ENCODE measurements around the gene TMEM239. TPM values are rescaled to one million over a fixed set of nuclear protein-coding genes. Genes with fewer than 3 reads are reported as not detected.

TMEM239 gene
- polyA plus RNA-seq, 1 of the 3 experiments (the other 2 are of a cell fraction): 0.02 TPM

GRCh38 chr20:2837221-2837960, 21.2 kb downstream of the TMEM239 start:
- peaks cover 9 to 18% of the 10 kb centered on the region in 2 experiments; a peak in 3 of 4 replicates for H3K4me1 ChIP-seq (ENCODE audit: control insufficient read depth in 1 of 2, insufficient read depth in 2 of 2, low read depth in 1 of 2, low read length in 1 of 2)
- H2AFZ ChIP-seq (ENCODE audit: low read depth): no peak overlapping the region
- H3K4me2 ChIP-seq: no peak overlapping the region
- no peaks in the 10 kb centered on the region for H3K27me3 ChIP-seq (ENCODE audit: insufficient read depth)
- H3K4me3 ChIP-seq (ENCODE audit: low read depth in 2 of 2, low read length in 1 of 2): no peak overlapping the region
- H3K9ac ChIP-seq: no peak overlapping the region
- no peaks in the 10 kb centered on the region for H4K20me1 ChIP-seq (ENCODE audit: insufficient read depth)
- CTCF ChIA-PET: interaction anchor here (1.5 to 3.8 kb wide), 2 partner anchors 15 to 16 kb away, joined by 3 to 12 read pairs; no protein-coding TSS in a partner anchor
- no peaks in the 10 kb centered on the region for H3K9me3 ChIP-seq
- WGBS (ENCODE audit: low lambda C conversion rate): 65% methylated on average over 6 of the region's 6 CpGs
- H3K27ac ChIP-seq (ENCODE audit: low read depth in 2 of 2, low read length in 1 of 2): no peak overlapping the region
- H3K36me3 ChIP-seq (replicated peaks in 1 of 2; ENCODE audit: control insufficient read depth in 1 of 2, insufficient read depth in 2 of 2, low read length in 1 of 2): peaks cover 0 to 20% of the 10 kb centered on the region in 2 experiments
- no peaks in the 10 kb centered on the region for H3K9me2 ChIP-seq
- DNase-seq: no peak
- POLR2A ChIA-PET: no interaction called here
- H3F3A ChIP-seq (replicated peaks; ENCODE audit: insufficient read depth): peaks cover 8% of the 10 kb centered on the region
- peaks cover 21% of the 10 kb centered on the region; the same call in 1 of the 2 replicates for H3K79me2 ChIP-seq (ENCODE audit: insufficient read depth)
- TF ChIP-seq MEF2A (IDR thresholded peaks at IDR 0.05; ENCODE audit: borderline replicate concordance, low read depth) (no peak), TEAD4 (IDR thresholded peaks at IDR 0.05; ENCODE audit: borderline replicate concordance, insufficient read depth) (no peak), RFX5 (IDR thresholded peaks at IDR 0.05; ENCODE audit: low read length) (no peak), CHD2 (IDR thresholded peaks at IDR 0.05; ENCODE audit: low read length, partially characterized antibody) (no peak), NFIC (IDR thresholded peaks at IDR 0.05; ENCODE audit: borderline replicate concordance) (no peak), RXRA (IDR thresholded peaks at IDR 0.05; ENCODE audit: borderline replicate concordance, low read depth) (no peak), GATA2 (CRISPR knock-in tag; IDR thresholded peaks at IDR 0.05) (no peak)
- TF ChIP-seq, protein P1, sequence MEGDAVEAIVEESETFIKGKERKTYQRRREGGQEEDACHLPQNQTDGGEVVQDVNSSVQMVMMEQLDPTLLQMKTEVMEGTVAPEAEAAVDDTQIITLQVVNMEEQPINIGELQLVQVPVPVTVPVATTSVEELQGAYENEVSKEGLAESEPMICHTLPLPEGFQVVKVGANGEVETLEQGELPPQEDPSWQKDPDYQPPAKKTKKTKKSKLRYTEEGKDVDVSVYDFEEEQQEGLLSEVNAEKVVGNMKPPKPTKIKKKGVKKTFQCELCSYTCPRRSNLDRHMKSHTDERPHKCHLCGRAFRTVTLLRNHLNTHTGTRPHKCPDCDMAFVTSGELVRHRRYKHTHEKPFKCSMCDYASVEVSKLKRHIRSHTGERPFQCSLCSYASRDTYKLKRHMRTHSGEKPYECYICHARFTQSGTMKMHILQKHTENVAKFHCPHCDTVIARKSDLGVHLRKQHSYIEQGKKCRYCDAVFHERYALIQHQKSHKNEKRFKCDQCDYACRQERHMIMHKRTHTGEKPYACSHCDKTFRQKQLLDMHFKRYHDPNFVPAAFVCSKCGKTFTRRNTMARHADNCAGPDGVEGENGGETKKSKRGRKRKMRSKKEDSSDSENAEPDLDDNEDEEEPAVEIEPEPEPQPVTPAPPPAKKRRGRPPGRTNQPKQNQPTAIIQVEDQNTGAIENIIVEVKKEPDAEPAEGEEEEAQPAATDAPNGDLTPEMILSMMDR (IDR thresholded peaks at IDR 0.05): no peak
- TF ChIP-seq, protein P2, sequence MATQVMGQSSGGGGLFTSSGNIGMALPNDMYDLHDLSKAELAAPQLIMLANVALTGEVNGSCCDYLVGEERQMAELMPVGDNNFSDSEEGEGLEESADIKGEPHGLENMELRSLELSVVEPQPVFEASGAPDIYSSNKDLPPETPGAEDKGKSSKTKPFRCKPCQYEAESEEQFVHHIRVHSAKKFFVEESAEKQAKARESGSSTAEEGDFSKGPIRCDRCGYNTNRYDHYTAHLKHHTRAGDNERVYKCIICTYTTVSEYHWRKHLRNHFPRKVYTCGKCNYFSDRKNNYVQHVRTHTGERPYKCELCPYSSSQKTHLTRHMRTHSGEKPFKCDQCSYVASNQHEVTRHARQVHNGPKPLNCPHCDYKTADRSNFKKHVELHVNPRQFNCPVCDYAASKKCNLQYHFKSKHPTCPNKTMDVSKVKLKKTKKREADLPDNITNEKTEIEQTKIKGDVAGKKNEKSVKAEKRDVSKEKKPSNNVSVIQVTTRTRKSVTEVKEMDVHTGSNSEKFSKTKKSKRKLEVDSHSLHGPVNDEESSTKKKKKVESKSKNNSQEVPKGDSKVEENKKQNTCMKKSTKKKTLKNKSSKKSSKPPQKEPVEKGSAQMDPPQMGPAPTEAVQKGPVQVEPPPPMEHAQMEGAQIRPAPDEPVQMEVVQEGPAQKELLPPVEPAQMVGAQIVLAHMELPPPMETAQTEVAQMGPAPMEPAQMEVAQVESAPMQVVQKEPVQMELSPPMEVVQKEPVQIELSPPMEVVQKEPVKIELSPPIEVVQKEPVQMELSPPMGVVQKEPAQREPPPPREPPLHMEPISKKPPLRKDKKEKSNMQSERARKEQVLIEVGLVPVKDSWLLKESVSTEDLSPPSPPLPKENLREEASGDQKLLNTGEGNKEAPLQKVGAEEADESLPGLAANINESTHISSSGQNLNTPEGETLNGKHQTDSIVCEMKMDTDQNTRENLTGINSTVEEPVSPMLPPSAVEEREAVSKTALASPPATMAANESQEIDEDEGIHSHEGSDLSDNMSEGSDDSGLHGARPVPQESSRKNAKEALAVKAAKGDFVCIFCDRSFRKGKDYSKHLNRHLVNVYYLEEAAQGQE (IDR thresholded peaks at IDR 0.05; ENCODE audit: low read depth, low read length): no peak
